NCI-H2107 (cell line): Measurements from ENCODE around the gene ART3.
"Not testable (repeated sequence)": the region's sequence is repeated elsewhere in the genome, so short reads cannot be mapped to it uniquely, and the experiment has no call there.

Experiments used
- DNase-seq: peaks from one replicate; lab custom pipeline; 2025; lab: John Stamatoyannopoulos, UW

The ART3 gene, protein sequence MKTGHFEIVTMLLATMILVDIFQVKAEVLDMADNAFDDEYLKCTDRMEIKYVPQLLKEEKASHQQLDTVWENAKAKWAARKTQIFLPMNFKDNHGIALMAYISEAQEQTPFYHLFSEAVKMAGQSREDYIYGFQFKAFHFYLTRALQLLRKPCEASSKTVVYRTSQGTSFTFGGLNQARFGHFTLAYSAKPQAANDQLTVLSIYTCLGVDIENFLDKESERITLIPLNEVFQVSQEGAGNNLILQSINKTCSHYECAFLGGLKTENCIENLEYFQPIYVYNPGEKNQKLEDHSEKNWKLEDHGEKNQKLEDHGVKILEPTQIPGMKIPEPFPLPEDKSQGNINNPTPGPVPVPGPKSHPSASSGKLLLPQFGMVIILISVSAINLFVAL

DNA sequence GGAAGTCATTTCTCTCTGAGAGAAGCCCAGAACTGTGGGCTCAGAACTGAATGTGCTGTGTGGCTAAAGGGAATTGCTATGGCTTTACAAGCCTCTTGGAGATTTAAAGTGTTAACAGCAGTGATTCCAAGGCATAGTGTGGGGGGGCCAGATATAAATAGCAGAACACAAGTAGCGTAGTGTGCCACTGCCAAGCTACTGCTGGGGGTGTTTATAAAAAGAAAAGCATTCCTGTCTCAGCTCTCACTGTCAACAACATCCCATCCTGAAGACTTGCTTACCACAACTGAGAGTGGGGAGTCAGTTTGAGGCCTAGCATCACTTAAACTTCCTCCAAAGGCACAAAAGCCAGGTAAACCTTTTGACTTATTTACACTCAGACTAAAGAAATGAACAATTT lies at the start of gene ART3:
Gene ART3 (plus strand): TSS at position 242 of the 400 bp plus-strand sequence. CDS start 1,181 bp downstream, outside the sequence.
- no peak for DNase-seq

DNA sequence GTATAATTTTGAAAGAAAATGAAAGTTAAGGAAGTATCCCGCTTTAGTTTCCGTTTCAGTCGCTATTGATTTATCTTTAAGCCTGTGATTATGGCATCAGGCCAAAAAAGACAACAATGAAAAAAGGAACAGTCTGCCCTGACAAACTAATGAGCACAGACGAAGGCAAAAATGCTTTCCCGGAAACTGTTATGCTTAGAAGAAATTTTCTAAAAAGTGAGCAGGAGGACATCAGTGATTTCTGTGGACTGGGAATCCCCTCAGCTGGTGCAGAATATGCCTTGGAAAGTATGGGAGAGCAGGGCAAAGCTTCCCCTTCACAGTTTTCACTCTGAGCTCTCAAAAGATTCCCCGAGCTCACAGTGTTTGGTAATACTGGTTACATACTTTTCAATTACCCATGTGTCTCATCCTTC lies 46.2 kb upstream of the ART3 start:
- no peak for DNase-seq

DNA sequence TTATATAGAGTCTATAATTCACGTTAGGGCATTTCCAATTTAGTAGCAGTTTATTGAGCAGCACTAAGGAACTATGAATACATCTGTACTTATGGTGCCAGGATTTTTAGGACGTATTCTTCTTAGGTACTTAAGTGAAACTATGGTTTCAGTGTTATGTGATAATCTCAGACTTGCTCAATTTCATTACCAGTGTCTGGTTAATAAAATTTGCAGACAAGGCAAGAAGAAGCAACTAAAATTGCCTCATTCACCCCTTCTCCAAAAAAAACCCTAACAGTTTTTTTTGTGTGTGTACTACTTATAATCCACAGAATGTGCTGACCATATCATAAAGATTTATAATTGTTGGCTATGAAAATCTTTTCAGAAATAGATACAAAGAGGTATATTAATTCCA lies 45.2 kb upstream of the ART3 start:
- DNase-seq: no peak

DNA sequence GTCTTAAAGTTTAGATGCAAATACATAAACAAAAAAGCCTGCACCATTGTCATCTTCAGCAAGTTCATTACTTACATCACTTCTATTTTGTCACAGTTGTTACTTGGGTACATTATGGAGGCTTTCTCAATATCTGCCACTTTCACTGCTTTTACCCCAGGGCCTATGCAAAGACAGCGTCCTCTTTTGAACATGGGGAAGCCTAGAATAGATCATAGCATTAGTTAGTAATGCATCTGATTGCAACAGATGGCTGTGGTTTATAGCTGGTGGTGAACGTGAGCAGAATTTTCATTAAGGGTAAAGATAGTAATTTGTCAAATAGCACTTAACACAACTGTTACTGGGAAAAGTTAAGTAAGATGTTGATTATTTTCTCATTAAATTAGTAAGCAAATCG lies 39.4 kb upstream of the ART3 start:
- DNase-seq: no peak

DNA sequence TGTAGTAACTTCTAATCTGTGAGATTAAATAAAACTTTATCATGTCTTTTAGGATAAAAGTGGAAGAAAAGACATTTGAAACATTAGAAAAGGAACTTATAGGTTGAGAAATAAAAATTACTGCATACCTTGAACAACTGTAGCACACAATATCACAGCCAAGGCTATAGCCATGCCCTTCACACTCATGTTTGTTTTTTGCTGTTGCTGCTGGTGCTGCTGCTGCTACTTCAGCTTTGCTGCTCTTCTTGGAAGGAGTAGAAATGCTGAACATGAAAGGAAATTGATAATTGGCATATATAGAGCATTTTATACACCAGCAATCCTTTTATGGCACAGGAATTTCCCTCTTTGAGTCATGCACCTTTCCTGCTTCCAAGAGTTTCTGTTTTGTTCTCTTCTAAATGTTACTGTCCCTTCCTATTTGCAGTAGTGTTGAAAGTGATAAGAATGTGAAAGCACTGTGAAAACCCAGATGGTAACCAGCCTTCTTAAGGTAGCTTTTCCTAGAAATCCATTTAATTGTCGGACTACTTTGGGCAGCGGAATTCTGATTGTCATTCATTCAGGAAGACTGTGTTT lies 38.6 kb upstream of the ART3 start, which contains the start of gene CXCL11:
Gene CXCL11 (minus strand): TSS at position 272 of the 582 bp plus-strand sequence. CDS start 83 bp downstream, at position 189.
- DNase-seq: no peak

DNA sequence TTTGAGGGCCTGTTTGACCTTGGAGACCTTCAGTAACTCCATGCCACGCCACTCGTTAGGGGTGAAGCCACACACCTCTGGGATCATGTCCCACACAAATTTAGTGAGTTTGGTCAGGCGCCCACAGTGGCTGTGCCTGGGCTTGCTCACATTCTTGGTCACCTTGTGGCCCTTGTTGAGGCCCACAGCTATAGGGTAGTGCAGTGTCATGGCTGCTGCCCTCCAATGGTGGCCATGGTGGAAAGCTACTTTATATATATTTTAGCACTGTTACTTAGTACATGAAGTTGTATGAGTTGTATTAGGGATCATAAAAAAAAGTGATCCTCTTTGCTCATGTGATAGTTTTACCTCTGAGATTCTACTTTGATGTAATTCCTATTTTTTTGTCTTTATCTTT lies 37.7 kb upstream of the ART3 start:
- no peak for DNase-seq

DNA sequence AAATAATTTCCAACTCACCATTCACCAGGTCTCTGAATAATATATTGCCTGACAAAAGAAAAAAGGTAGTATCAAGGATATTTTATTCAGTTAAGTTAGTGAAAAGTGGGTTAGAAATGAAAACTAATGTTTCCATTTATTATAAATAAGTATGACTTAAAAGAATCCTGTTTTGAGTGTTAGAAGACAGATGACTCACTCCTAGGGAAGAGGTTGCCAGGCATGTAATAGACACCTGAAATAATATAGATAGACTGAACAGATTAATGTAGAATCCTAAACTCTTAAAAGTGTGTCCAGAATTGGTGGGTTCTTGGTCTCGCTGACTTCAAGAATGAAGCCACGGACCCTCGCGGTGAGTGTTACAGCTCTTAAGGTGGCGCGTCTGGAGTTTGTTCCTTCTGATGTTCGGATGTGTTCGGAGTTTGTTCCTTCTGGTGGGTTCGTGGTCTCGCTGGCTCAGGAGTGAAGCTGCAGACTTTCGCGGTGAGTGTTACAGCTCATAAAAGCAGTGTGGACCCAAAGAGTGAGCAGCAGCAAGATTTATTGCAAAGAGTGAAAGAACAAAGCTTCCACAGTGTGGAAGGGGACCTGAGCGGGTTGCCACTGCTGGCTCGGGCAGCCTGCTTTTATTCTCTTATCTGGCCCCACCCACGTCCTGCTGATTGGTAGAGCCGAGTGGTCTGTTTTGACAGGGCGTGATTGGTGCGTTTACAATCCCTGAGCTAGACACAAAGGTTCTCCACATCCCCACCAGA lies 32.1 kb upstream of the ART3 start:
- not testable (repeated sequence) for DNase-seq

DNA sequence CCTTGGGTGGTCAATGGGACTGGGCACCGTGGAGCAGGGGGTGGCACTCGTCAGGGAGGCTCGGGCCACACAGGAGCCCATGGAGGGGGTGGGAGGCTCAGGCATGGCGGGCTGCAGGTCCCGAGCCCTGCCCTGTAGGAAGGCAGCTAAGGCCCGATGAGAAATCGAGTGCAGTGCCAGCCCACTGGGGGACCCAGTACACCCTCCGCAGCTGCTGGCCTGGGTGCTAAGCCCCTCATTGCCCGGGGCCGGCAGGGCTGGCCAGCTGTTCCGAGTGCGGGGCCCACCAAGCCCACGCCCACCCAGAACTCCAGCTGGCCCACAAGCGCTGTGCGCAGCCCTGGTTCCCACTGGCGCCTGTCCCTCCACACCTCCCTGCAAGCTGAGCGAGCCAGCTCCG lies 31.2 kb upstream of the ART3 start:
- not testable (repeated sequence) for DNase-seq

DNA sequence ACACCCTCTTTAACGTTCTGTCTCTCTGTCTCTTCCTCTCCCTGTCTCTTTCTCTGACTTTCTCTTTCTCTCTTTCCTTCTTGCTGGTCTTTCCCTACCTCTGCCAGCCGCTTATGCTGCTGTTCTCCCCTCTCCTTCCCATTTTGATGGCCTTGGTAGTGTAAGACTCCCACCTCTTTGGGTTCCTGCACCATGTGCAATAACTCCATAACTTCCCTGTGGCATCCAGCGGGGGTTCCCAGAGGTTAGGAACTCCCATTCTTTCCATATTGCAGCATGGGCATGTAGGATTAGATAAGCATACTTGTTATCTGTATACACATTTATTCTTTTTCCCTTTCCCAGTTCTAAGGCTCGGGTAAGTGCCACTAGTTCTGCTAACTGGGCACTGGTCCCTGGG lies 29.8 kb upstream of the ART3 start:
- DNase-seq: not testable (repeated sequence)

DNA sequence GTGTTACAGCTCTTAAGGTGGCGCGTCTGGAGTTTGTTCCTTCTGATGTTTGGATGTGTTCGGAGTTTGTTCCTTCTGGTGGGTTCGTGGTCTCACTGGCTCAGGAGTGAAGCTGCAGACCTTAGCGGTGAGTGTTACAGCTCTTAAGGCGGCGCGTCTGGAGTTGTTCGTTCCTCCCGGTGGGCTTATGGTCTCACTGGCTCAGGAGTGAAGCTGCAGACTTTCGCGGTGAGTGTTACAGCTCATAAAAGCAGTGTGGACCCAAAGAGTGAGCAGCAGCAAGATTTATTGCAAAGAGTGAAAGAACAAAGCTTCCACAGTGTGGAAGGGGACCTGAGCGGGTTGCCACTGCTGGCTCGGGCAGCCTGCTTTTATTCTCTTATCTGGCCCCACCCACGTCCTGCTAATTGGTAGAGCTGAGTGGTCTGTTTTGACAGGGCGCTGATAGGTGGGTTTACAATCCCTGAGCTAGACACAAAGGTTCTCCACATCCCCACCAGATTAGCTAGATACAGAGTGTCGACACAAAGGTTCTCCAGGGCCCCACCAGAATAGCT lies 24.6 kb upstream of the ART3 start:
- DNase-seq: not testable (repeated sequence)

DNA sequence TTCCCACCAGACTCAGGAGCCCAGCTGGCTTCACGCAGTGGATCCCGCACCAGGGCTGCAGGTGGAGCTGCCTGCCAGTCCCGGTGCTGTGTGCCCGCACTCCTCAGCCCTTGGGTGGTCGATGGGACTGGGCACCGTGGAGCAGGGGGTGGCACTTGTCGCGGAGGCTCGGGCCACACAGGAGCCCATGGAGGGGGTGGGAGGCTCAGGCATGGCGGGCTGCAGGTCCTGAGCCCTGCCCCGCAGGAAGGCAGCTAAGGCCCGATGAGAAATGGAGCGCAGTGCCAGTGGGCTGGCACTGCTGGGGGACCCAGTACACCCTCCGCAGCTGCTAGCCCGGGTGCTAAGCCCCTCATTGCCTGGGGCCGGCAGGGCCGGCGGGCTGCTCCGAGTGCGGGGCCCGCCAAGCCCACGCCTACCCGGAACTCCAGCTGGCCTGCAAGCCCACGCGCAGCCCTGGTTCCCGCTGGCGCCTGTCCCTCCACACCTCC lies 23.9 kb upstream of the ART3 start:
- not testable (repeated sequence) for DNase-seq

DNA sequence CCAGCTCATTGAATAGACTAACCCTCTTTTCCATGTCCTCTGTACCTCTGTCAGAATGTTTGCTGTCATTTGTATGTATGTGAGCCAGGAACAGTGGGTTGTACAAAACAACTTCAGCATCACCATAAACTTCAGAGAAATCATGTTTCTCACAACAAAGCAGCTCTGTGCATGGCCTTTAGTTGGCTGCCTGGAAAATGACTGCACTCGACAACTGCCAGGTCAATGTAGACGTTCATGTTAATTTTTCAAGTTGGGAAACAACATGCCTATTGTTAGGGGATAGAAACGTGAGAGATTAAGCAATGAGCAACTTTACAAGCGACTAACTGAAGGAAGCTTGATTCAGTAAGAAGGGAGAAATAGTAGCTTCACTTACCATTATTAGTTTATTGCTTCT lies 20.8 kb upstream of the ART3 start:
- no peak for DNase-seq

DNA sequence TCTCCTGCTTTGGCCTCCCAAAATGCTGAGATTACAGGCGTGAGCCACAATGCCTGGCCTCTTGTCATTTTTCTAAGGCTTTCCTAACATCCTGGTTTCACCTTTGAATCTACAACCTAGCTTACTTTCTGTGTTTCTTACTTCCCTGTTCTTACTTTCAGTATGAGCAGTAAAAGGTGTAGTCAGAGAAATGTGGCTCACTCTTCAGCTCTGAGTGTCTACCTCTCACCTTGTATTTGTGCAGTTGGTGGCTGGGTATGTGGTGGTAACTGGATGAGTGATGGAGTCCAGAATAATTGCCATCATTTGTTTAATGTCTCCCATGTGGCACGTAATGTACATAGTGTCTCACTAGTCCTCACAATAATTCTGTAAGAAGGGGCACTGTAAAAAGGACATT lies 19.5 kb upstream of the ART3 start:
- DNase-seq: no peak

DNA sequence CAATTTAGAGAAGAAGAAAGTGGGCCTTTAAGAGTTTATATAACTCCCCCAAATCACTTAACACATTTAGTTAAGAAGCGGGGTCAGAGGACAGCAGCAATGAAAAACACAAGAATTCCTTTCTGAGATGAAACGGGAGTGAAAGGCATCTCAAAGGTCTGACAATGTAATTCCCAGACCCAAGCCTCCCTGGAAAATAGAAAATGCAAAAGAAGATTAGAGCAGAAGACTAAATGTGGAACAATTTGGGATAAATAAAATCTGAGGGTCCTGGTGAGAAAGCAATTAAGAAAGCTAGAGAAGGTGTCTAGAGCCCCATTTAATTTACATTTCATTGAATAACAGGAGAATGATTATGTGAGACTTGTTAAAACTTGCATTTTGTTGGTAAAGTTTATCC lies 19.1 kb upstream of the ART3 start:
- no peak for DNase-seq

DNA sequence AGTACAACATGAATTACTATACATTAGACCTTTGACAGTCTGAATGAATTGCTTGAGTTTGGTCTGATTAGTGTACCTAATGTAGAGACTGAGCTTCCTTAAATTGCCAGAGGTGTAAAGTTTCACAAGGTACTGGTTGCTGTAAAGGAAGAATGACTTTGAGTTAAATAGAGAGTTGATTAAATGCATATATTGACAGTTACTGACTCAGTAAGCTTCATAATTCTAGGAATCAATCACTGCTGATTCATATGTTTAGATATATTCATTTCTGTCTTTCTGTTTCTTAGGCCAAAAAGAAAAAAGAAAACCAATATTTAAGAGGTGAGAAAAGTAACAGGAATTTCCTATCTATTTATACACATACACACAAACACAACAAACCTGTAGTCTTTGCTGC lies 16.2 kb upstream of the ART3 start:
- no peak for DNase-seq

DNA sequence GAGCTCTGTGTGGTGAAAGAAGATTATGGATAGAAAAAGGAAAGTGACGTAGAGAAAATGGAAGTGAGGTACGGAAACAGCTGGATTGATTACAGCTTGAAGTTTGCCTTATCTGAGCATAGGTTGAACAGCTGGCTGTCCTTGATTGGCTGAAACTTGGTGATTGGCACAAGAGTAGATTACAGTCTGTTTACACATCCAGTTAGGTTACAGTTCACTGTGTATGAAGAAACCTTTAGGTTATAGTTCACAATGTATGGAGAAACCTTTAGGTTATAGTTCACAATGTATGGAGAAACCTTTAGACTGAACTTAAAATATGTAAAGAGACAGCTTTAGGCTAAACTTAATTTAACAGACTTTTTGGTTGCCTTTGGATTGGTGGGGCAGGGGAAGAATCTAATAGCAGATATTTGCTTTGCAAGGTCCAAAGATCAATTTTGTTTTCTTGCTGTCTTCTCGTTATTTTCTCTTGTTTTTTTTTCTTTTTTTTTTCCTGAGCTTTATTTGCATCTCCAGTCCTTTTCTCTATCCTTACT lies 15.6 kb upstream of the ART3 start:
- DNase-seq: no peak

DNA sequence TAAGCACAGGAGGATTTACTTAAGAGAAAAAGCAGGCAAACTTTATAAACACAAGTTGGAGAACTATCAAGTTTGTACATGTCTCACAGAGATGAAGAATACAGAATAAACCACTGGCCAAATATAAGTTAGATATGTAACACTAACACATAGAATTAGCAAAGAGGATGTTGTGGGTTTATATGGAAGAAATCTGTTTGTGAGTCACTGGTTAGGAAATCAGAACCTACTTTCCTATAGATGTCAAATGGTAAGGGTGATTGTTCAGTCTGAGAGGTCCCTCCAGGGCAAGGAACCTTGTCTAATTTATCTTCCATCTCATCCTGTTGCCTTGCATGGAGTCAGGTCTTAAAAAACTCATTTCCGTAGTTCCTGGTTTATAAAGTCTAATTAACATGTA lies 14.8 kb upstream of the ART3 start:
- DNase-seq: no peak

DNA sequence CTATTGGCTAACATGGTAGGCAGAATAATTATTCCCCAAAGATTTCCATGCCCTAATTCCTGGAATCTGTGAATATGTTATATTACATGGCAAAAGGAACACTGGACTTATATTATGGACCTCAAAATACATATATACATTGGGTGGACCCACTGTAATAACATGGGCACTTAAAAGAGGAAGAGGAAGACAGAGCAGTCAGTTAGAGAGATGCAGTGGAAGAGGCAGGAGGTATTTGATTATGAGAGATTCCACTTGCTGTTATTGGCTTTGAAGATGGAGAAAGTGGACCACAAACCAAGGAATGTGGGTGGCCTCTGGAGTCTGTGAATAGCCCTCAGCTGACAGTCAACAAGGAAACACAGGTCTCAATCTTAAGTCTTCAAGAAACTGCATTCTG lies 14.0 kb upstream of the ART3 start:
- DNase-seq: no peak

DNA sequence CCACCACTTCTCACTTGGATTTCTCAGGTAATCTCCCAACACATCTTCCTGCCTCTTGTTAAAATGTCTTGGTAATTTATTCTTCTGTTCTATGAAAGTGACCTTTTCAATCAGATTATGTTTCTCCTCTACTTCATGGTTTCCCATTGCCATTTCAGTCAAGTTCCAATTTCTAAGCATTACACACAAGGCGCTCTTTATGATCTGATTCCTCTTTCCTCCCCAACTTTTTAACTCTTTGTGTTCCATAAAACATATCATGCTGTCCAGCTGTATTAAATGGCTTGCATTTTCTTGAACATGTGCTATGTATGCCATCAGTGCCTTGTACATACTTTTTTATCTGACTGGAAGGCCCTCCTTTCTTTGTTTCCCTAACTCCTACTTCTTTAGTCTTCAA lies 13.1 kb upstream of the ART3 start:
- DNase-seq: no peak

DNA sequence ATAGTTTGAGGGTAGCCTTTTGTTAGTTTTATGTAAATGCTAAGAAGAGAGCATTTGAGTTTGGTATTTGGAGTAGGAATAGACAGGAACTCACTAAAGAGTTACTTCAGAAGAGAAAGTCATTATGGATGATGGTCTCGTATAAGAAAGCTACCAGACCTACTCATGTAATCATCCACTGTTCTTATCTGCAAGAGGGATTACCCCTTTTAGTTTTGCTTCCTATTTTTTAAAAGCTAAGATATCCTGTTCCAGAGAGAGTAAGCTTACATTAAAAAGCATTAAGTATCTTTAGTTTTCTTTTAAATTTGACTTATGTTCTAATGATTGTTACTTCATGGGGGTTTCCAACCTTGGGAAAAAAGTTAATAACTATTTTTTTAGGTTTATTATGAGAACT lies 12.5 kb upstream of the ART3 start:
- no peak for DNase-seq

DNA sequence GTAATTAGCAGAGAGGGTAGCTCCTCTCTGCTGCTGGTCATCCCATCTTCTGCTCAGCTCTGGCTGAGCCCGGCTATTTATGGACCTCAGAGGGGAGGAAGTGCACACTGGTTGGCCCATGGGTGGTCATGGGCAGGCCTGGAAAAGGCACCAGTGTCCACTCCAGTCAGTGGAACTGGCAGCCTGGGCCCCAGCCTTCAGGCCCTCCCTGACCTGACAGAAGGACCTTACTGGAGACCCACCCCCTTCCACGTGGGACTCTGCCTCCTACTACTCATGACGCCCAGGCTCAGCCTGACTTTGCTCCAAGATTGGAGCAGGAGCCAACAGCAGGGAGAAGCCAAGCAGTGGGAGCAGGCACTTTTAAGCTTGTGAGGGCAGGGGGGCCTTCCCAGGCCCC lies 8.0 kb upstream of the ART3 start:
- DNase-seq: no peak

DNA sequence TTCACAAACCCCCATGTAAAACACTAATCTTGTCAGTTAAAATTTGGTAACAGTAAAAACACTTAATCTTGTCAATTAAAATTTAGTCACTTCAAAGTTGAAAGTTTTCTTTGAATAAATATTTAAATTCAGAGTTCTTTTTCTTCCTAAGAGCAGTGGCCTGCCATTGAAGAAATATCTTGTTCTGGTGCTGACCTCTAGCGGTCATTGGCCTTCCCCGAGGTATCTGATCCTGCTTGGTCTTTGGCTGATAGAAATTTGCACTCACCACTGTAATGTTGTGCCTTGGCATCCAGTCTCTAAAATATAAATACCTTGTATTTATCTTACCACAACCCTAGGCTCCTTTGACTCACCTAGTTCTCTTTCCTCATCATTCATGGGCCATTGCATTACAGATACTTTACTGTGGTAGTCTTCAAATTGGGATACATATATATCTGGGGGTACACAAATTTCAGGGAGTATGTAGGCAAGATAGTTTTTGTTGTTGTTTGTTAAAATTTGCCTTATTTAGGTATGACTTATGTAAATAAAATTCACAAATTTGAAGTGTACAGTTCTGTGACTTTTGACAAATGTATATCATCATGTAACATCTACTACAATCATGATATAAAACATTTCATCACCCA lies 6.7 kb upstream of the ART3 start:
- DNase-seq: peak; percentile 45
